ENCODE results near the gene PCP4.

The PCP4 gene

GRCh38 chr21:39911286-39912199 is 44.3 kb downstream of the PCP4 start:
- peaks cover 16% of the 10 kb centered on the region for H3K27me3 ChIP-seq (ENCODE audit: insufficient read depth, low read length, poor library complexity)
- H3K4me1 ChIP-seq (ENCODE audit: insufficient read depth, low read length), result no peaks in the 10 kb centered on the region
- H3K9ac ChIP-seq (ENCODE audit: low read depth, low read length), result no peak overlapping the region
- no peaks in the 10 kb centered on the region for H4K20me1 ChIP-seq (ENCODE audit: insufficient read depth, low read length)
- TF ChIP-seq EZH2 (IDR thresholded peaks at IDR 0.05; ENCODE audit: borderline replicate concordance, low read depth, low read length, severe bottlenecking) (no peak), CTCF (IDR thresholded peaks at IDR 0.05; ENCODE audit: borderline replicate concordance, extremely low read depth, low read length, poor library complexity, severe bottlenecking) (peak; percentile 39)
- no peak overlapping the region for H3K4me3 ChIP-seq (ENCODE audit: low read depth in 1 of 2, low read length in 2 of 2)
- no peaks in the 10 kb centered on the region for H3K36me3 ChIP-seq (ENCODE audit: insufficient read depth, low read length)
- DNase-seq, result no peak
- no peak overlapping the region for H3K4me2 ChIP-seq (ENCODE audit: insufficient read depth, low read length)
- H2AFZ ChIP-seq (ENCODE audit: low read depth, low read length), result no peak overlapping the region
- H3K9me3 ChIP-seq (ENCODE audit: insufficient read depth, low read length, severe bottlenecking), result no peaks in the 10 kb centered on the region
- no peaks in the 10 kb centered on the region for H3K79me2 ChIP-seq (ENCODE audit: insufficient read depth, low read length)
- no peak for ATAC-seq (ENCODE audit: insufficient read depth, low read depth)
- H3K27ac ChIP-seq (ENCODE audit: low read length), result no peak overlapping the region

GRCh38 chr21:39913706-39914305 is 46.6 kb downstream of the PCP4 start:
- Histone ChIP-seq H3K27ac (ENCODE audit: low read length) (no peak overlapping the region), H4K20me1 (ENCODE audit: insufficient read depth, low read length) (no peaks in the 10 kb centered on the region), H3K27me3 (ENCODE audit: insufficient read depth, low read length, poor library complexity) (peaks cover 16% of the 10 kb centered on the region), H3K9me3 (ENCODE audit: insufficient read depth, low read length, severe bottlenecking) (no peaks in the 10 kb centered on the region), H3K4me1 (ENCODE audit: insufficient read depth, low read length) (no peaks in the 10 kb centered on the region), H3K9ac (ENCODE audit: low read depth, low read length) (no peak overlapping the region), H3K36me3 (ENCODE audit: insufficient read depth, low read length) (no peaks in the 10 kb centered on the region), H3K4me2 (ENCODE audit: insufficient read depth, low read length) (no peak overlapping the region), H2AFZ (ENCODE audit: low read depth, low read length) (no peak overlapping the region), H3K4me3 (ENCODE audit: low read depth in 1 of 2, low read length in 2 of 2) (no peak overlapping the region), H3K79me2 (ENCODE audit: insufficient read depth, low read length) (no peaks in the 10 kb centered on the region)
- no peak for TF ChIP-seq CTCF (IDR thresholded peaks at IDR 0.05; ENCODE audit: borderline replicate concordance, extremely low read depth, low read length, poor library complexity, severe bottlenecking)
- TF ChIP-seq EZH2 (IDR thresholded peaks at IDR 0.05; ENCODE audit: borderline replicate concordance, low read depth, low read length, severe bottlenecking), result no peak
- DNase-seq (no peak), ATAC-seq (ENCODE audit: insufficient read depth, low read depth) (no peak)

- no peaks in the 10 kb centered on the region for H3K4me1 ChIP-seq (ENCODE audit: insufficient read depth, low read length)
These were observed 48.6 kb downstream of the PCP4 start for GRCh38 chr21:39915881-39916280.

More at GRCh38 chr21:39915881-39916280, 48.6 kb downstream of the PCP4 start:
- Histone ChIP-seq H3K27me3 (ENCODE audit: insufficient read depth, low read length, poor library complexity) (peaks cover 16% of the 10 kb centered on the region), H4K20me1 (ENCODE audit: insufficient read depth, low read length) (no peaks in the 10 kb centered on the region), H3K27ac (ENCODE audit: low read length) (no peak overlapping the region), H3K79me2 (ENCODE audit: insufficient read depth, low read length) (no peaks in the 10 kb centered on the region), H2AFZ (ENCODE audit: low read depth, low read length) (no peak overlapping the region), H3K9ac (ENCODE audit: low read depth, low read length) (no peak overlapping the region), H3K4me3 (ENCODE audit: low read depth in 1 of 2, low read length in 2 of 2) (no peak overlapping the region), H3K9me3 (ENCODE audit: insufficient read depth, low read length, severe bottlenecking) (no peaks in the 10 kb centered on the region), H3K4me2 (ENCODE audit: insufficient read depth, low read length) (no peak overlapping the region), H3K36me3 (ENCODE audit: insufficient read depth, low read length) (no peaks in the 10 kb centered on the region)
- no peak for TF ChIP-seq CTCF (IDR thresholded peaks at IDR 0.05; ENCODE audit: borderline replicate concordance, extremely low read depth, low read length, poor library complexity, severe bottlenecking)
- no peak for TF ChIP-seq EZH2 (IDR thresholded peaks at IDR 0.05; ENCODE audit: borderline replicate concordance, low read depth, low read length, severe bottlenecking)
- ATAC-seq (ENCODE audit: insufficient read depth, low read depth) (no peak), DNase-seq (no peak)

Measured in DND-41 (cell line).